PC-9 (cell line): ENCODE results near the gene TMEM217. TPM values are rescaled to one million over a fixed set of nuclear protein-coding genes. Genes with fewer than 3 reads are reported as not detected.
"Not testable (repeated sequence)": the region's sequence is repeated elsewhere in the genome, so short reads cannot be mapped to it uniquely, and the experiment has no call there.

Experiments used
- BruUV-seq: library from RNA; stranded (reverse); fragments of 400-500 nt; replicated peaks from 2 replicates; lab custom pipeline; 2021; lab: Mats Ljungman, UMichigan
- CTCF ChIA-PET: fragments of 300-600 bp; sonication (Branson Sonifier 250); formaldehyde crosslinking; loops from one replicate; lab custom pipeline; 2022; ENCODE audit warnings: antibody characterized with exemption; lab: Charles Lee
- POLR2A ChIA-PET: fragments of 300-600 bp; sonication (Branson Sonifier 250); formaldehyde crosslinking; loops from one replicate; lab custom pipeline; 2022; ENCODE audit warnings: antibody characterized with exemption; ENCODE audit not compliant: unreplicated experiment; lab: Charles Lee
- DNase-seq, 2 experiments: peaks; one replicate each; pipeline versions ENCODE4 v3.0.0 to v3.0.0-alpha.2; 2015 to 2022; ENCODE audit warnings: mixed read lengths in 1 of 2
- H2AFZ ChIP-seq: fragments of 200-600 bp; sonication (generic); 2 replicates; pipeline ENCODE4 v1.8.1; 2017; ENCODE audit warnings: antibody characterized with exemption
- H3F3A ChIP-seq: fragments of 200-600 bp; sonication (generic); 2 replicates; pipeline ENCODE4 v1.8.1; 2017; ENCODE audit warnings: antibody characterized with exemption, mild to moderate bottlenecking, low read depth; ENCODE audit not compliant: insufficient read depth
- H3K27ac ChIP-seq: fragments of 200-600 bp; sonication (generic); 2 replicates; pipeline ENCODE4 v1.6.1; 2016; ENCODE audit warnings: mixed run types
- H3K27me3 ChIP-seq: fragments of 200-600 bp; sonication (generic); 2 replicates; pipeline ENCODE4 v1.6.1; 2016; ENCODE audit warnings: low read depth, mixed run types; ENCODE audit not compliant: insufficient read depth
- H3K36me3 ChIP-seq: fragments of 200-600 bp; sonication (generic); 2 replicates; pipeline ENCODE4 v1.6.1; 2016; ENCODE audit warnings: low read depth, mixed run types
- H3K4me1 ChIP-seq: fragments of 200-600 bp; sonication (generic); replicated peaks from 2 replicates; pipeline ENCODE4 v1.6.1; 2016; ENCODE audit warnings: mixed run types; ENCODE audit not compliant: insufficient read depth
- H3K4me2 ChIP-seq: fragments of 200-600 bp; sonication (generic); 2 replicates; pipeline ENCODE4 v1.6.1; 2017; ENCODE audit warnings: mixed run types
- H3K4me3 ChIP-seq: fragments of 200-600 bp; sonication (generic); 2 replicates; pipeline ENCODE4 v1.6.1; 2016; ENCODE audit warnings: mixed run types
- H3K79me2 ChIP-seq: fragments of 200-600 bp; sonication (generic); 2 replicates; pipeline ENCODE4 v1.6.1; 2017; ENCODE audit warnings: low read depth, mixed run types
- H3K9me2 ChIP-seq: fragments of 200-600 bp; sonication (generic); 2 replicates; pipeline ENCODE4 v1.8.1; 2017; ENCODE audit warnings: mild to moderate bottlenecking; ENCODE audit not compliant: insufficient read depth
- H3K9me3 ChIP-seq: fragments of 200-600 bp; sonication (generic); 2 replicates; pipeline ENCODE4 v1.8.1; 2016; ENCODE audit warnings: low read depth; ENCODE audit not compliant: insufficient read depth
- H4K20me1 ChIP-seq: fragments of 200-600 bp; sonication (generic); 2 replicates; pipeline ENCODE4 v1.8.1; 2017; ENCODE audit not compliant: insufficient read depth
- EZH2 ChIP-seq: fragments of 200-600 bp; sonication (generic); IDR thresholded peaks from 2 replicates; pipeline ENCODE4 v1.8.0; 2017; ENCODE audit warnings: antibody characterized with exemption, low read depth
- intact Hi-C: fragments of 100-400 bp; cut with micrococcal nuclease; formaldehyde crosslinking; loops from one replicate; pipeline ENCODE4 v1.10.0; 2022; ENCODE audit not compliant: unreplicated experiment
- total RNA-seq: library from RNA; stranded (reverse); gene quantifications from 2 replicates; pipeline ENCODE4 v1.2.3, GENCODE V29; 2021
- TF ChIP-seq, protein P1 (sequence below): fragments of 200-600 bp; sonication (generic); conservative IDR thresholded peaks from 2 replicates; pipeline ENCODE4 v1.6.1; 2017; ENCODE audit warnings: mixed run types, antibody characterized with exemption, mild to moderate bottlenecking, moderate library complexity

Gene TMEM217
- total RNA-seq, 1 experiment from 2014 or later = 4.9 TPM

DNA sequence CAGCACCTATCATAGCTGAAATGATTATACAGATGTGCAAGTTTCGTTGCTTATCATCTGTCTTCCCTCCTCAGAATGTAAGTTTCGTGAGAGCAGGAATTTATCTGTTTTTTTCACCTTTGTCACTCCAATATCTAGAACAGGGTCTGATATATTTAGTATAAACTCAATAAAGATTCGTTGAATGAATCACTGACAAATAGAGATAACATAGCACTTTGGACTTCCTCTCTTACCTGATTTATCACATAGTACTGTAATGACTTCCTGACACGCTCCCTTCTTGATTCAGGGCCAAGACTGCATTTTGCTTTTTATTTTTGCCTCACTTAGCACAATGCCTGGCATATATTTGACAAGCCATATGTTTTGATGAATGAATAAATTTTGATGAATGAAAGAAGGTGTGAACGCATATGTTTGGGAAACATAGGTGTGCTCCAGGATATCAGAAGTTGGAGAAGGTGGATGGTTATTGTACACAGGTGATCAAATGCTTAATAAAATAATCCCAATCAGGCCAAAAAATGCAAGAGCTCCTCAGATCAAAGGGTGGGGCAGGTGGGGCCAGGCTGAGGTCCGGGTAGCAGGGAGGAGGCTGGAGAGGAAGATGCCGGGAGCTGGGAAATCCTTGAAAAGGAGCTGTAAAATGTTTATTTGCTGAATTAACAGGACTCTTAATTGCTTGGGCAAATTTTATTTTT lies 55.0 kb downstream of the TMEM217 start:
- peaks cover 46% of the 10 kb centered on the region for H3K4me1 ChIP-seq
- no peaks in the 10 kb centered on the region for H4K20me1 ChIP-seq
- ChIA-PET CTCF (interaction anchor here (0.6 kb wide), 1 partner anchor 174 kb away, joined by 3 read pairs; no protein-coding TSS in a partner anchor), POLR2A (interaction anchor here (0.5 to 0.6 kb wide), 2 partner anchors 31 to 67 kb away, joined by 5 to 6 read pairs; no protein-coding TSS in a partner anchor)
- H3K36me3 ChIP-seq = no peaks in the 10 kb centered on the region
- peak overlapping the region; percentile 39 for H3K4me2 ChIP-seq
- peaks cover 21% of the 10 kb centered on the region; the same call in 1 of the 2 replicates for H3F3A ChIP-seq
- intact Hi-C loops = loop anchor here (10.0 kb wide), 1 partner anchor 318 kb away; the partner anchor contains the start of gene C6orf89
- peak in 1 of 2 experiments; percentile 88 for DNase-seq
- H3K9me3 ChIP-seq = no peaks in the 10 kb centered on the region
- TF ChIP-seq EZH2 = no peak
- TF ChIP-seq, protein P1, sequence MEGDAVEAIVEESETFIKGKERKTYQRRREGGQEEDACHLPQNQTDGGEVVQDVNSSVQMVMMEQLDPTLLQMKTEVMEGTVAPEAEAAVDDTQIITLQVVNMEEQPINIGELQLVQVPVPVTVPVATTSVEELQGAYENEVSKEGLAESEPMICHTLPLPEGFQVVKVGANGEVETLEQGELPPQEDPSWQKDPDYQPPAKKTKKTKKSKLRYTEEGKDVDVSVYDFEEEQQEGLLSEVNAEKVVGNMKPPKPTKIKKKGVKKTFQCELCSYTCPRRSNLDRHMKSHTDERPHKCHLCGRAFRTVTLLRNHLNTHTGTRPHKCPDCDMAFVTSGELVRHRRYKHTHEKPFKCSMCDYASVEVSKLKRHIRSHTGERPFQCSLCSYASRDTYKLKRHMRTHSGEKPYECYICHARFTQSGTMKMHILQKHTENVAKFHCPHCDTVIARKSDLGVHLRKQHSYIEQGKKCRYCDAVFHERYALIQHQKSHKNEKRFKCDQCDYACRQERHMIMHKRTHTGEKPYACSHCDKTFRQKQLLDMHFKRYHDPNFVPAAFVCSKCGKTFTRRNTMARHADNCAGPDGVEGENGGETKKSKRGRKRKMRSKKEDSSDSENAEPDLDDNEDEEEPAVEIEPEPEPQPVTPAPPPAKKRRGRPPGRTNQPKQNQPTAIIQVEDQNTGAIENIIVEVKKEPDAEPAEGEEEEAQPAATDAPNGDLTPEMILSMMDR = no peak
- H3K79me2 ChIP-seq = no peaks in the 10 kb centered on the region
- peak overlapping the region; percentile 21 for H3K27ac ChIP-seq
- no peaks in the 10 kb centered on the region for H3K9me2 ChIP-seq
- no peaks in the 10 kb centered on the region for H3K27me3 ChIP-seq
- BruUV-seq = no TSS peak
- no peak overlapping the region for H2AFZ ChIP-seq
- no peak overlapping the region for H3K4me3 ChIP-seq

DNA sequence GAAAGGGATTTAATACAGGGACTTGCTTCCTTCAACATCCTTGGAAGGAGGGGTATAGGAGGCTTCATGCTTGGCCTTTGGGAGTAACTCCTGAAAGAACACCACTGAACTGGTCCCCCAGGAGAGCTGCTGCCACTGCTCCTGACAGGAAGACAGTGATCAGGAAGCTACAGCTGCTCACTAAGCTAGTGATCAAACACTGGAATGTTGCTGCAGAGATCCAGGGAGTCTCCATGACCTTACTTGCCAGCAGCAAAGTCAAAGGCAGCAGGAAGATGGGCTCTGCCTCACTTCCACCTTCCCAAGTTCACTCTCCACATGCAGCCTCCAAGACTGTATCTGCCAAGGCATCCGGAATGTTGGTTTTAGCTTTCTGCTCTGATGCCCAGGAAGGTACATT lies 56.2 kb downstream of the TMEM217 start:
- H3K9me2 ChIP-seq = no peaks in the 10 kb centered on the region
- BruUV-seq = no TSS peak
- H3K27me3 ChIP-seq = no peaks in the 10 kb centered on the region
- no peaks in the 10 kb centered on the region for H3K36me3 ChIP-seq
- no peak for DNase-seq
- CTCF ChIA-PET = interaction anchor here (1.1 kb wide), 1 partner anchor 8 kb away, joined by 7 read pairs; no protein-coding TSS in a partner anchor
- H3K9me3 ChIP-seq = no peaks in the 10 kb centered on the region
- POLR2A ChIA-PET = interaction anchor here (0.7 kb wide), 1 partner anchor 175 kb away, joined by 3 read pairs; no protein-coding TSS in a partner anchor
- H3K4me2 ChIP-seq = no peak overlapping the region
- H2AFZ ChIP-seq = no peak overlapping the region
- TF ChIP-seq EZH2 = no peak
- TF ChIP-seq, protein P1 = no peak
- no peak overlapping the region for H3K27ac ChIP-seq
- no peaks in the 10 kb centered on the region for H4K20me1 ChIP-seq
- no peak overlapping the region for H3K4me3 ChIP-seq
- intact Hi-C loops = loop anchor here (10.0 kb wide), 1 partner anchor 317 kb away; the partner anchor contains the start of gene C6orf89
- H3K4me1 ChIP-seq = peaks cover 46% of the 10 kb centered on the region
- H3K79me2 ChIP-seq = no peaks in the 10 kb centered on the region
- H3F3A ChIP-seq = peaks cover 21% of the 10 kb centered on the region; the same call in 1 of the 2 replicates

DNA sequence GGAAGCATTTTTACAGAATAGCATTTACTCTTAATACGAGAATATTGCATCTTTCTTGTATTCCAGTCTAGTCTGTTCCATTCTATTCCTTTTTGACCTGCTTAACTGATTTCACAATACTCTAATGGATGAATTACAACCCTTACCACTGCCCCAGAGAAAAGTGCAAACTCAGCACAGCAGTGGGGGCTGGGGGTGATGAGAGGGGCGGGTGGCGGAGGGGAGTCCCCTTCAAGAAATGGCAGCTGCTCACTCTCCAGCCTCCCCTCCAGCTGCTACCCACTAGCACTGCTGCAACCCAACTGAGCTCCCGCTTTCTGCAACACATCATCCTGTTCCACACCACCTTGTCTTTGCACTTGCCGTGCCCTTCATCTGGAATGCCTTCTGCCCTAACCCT lies 57.9 kb downstream of the TMEM217 start:
- H2AFZ ChIP-seq = no peak overlapping the region
- intact Hi-C loops = loop anchor here (10.0 kb wide), 1 partner anchor 315 kb away; the partner anchor contains the start of gene C6orf89
- no peak overlapping the region for H3K27ac ChIP-seq
- TF ChIP-seq, protein P1 = no peak
- no peak for TF ChIP-seq EZH2
- H4K20me1 ChIP-seq = no peaks in the 10 kb centered on the region
- POLR2A ChIA-PET = no interaction called here
- no peaks in the 10 kb centered on the region for H3K9me2 ChIP-seq
- H3K4me1 ChIP-seq = peaks cover 37% of the 10 kb centered on the region
- H3K4me3 ChIP-seq = no peak overlapping the region
- BruUV-seq = no TSS peak
- no peaks in the 10 kb centered on the region for H3K9me3 ChIP-seq
- H3K79me2 ChIP-seq = no peaks in the 10 kb centered on the region
- CTCF ChIA-PET = interaction anchor here (0.6 kb wide), 1 partner anchor 28 kb away, joined by 10 read pairs; no protein-coding TSS in a partner anchor
- H3K36me3 ChIP-seq = no peaks in the 10 kb centered on the region
- H3K4me2 ChIP-seq = no peak overlapping the region
- DNase-seq = no peak
- peaks cover 21% of the 10 kb centered on the region; the same call in 1 of the 2 replicates for H3F3A ChIP-seq
- no peaks in the 10 kb centered on the region for H3K27me3 ChIP-seq

DNA sequence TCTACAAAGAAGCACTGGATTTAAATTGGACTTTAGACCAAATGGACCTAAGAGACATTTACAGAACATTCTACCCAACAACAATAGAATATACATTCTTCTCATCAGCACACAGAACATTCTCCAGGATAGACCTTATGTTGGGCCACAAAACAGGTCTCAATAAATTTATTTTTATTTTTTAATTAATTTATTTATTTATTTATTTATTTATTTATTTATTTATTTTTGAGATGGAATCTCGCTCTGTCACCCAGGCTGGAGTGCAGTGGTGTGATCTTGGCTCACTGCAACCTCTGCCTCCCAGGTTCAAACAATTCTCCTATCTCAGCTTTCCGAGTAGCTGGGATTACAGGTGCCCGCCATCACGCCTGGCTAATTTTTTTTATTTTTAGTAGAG lies 61.5 kb downstream of the TMEM217 start:
- H3K4me3 ChIP-seq, H3K9me3 ChIP-seq, BruUV-seq, H3K27me3 ChIP-seq, DNase-seq, H2AFZ ChIP-seq, H3K79me2 ChIP-seq, H3K4me2 ChIP-seq, POLR2A ChIA-PET, H3K27ac ChIP-seq, intact Hi-C loops, H3K9me2 ChIP-seq, H3F3A ChIP-seq, CTCF ChIA-PET, H4K20me1 ChIP-seq, H3K4me1 ChIP-seq, H3K36me3 ChIP-seq: not testable (repeated sequence)

DNA sequence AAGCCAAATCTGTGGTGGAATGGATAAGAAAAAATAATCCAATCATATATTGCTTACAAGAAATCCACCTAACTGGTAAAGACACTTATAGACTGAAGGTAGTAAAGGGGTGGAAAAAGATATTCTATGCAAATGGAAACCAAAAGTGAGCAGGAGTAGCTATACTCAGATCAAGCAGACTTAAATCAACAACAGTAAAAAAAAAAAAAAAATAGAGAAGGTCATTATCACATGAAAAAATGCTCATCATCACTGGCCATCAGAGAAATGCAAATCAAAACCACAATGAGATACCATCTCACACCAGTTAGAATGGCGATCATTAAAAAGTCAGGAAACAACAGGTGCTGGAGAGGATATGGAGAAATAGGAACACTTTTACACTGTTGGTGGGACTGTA lies 63.1 kb downstream of the TMEM217 start:
- H3K9me3 ChIP-seq, H2AFZ ChIP-seq, H3K9me2 ChIP-seq, H3K27ac ChIP-seq, BruUV-seq, H3K79me2 ChIP-seq, CTCF ChIA-PET, intact Hi-C loops, H4K20me1 ChIP-seq, H3K4me1 ChIP-seq, H3K4me3 ChIP-seq, H3K36me3 ChIP-seq, H3K4me2 ChIP-seq, H3K27me3 ChIP-seq, DNase-seq: not testable (repeated sequence)
- POLR2A ChIA-PET = interaction anchor here (0.6 kb wide), 1 partner anchor 176 kb away, joined by 14 read pairs; no protein-coding TSS in a partner anchor
- peaks cover 11% of the 10 kb centered on the region for H3F3A ChIP-seq
